Measurements from ENCODE around the gene GATA2.

The GATA2 gene

DNA sequence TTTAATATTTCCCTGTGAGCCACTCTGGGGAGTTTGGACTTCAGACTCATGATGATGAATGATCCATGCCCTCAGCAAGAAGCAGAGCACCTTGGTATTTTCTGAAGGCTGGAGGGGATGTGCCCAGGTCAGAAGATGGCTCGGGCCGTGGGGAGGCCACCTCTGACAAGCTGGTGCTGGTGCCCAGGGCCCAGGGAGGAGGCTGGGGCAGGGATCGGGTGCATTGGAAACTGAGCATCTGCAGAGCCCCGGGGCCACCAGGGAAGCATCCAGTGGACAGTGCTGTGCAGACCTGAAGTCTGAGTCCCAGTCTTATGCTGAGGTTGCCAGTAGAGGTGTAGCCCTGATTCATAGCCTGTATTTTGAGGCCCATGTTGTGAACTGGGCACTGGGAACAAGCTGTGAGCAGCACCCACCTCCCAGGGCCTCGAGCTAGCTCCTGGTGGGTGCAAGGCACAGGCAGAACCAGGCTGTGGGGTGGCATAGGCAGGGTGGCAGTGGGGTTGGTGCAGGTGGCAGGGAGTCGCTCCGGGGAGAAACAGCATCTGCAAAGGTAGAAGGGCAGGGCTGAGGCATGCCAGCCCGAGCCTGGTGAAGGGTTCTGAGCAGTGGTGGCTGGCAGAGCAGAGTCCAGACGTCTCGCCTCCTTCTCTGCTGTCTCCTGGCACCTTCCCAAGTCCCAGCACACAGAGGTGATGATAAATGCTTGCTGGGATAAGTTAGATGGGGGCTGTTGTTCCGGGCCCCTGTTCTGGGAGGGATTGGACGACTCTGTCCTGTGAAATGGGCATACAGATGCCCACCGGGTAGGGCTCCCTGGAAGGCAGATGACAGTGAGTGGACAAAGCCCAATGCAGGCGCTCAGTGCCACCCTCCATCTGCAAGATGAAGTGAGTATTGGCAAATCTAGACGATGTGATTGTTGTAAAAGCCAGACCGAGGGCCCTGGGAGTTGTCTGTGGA lies 36.9 kb downstream of the GATA2 start:
- DNase-seq = no peak

DNA sequence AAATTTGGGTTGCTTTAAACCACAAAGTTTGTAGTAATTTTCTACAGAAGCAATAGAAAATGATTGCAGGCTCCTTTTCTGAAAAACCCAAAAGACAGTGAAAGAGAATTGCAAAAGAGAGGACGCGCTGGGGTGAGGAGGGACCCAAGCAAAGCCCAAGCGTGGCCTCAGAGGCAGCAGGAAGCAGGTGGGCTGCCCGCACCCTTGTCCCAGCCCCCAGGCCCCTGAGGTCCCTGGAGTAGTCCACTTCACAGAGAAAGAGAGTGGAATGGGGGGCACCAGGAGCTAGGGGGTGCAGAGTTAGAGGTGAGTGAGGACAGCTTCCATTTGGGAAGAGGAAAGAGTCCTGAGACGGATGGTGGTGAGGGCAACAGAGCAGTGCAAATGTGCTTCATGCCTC lies 37.9 kb downstream of the GATA2 start:
- DNase-seq = no peak

DNA sequence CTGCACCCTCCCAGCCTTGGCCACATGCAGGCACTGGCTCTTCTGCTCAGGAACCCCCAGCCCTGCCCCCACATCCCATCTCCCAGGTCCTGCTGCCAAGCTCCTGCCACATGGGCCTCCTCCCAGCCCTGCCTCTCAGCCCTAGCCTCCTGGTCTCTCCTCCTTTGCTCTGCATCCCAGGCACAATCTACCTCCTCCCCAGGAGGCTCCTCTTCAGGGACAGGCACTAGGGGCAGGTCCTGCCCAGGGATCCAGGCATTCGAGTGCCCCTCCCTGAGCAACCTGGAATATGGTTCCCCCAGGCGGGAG lies 38.7 kb downstream of the GATA2 start:
- DNase-seq = no peak

DNA sequence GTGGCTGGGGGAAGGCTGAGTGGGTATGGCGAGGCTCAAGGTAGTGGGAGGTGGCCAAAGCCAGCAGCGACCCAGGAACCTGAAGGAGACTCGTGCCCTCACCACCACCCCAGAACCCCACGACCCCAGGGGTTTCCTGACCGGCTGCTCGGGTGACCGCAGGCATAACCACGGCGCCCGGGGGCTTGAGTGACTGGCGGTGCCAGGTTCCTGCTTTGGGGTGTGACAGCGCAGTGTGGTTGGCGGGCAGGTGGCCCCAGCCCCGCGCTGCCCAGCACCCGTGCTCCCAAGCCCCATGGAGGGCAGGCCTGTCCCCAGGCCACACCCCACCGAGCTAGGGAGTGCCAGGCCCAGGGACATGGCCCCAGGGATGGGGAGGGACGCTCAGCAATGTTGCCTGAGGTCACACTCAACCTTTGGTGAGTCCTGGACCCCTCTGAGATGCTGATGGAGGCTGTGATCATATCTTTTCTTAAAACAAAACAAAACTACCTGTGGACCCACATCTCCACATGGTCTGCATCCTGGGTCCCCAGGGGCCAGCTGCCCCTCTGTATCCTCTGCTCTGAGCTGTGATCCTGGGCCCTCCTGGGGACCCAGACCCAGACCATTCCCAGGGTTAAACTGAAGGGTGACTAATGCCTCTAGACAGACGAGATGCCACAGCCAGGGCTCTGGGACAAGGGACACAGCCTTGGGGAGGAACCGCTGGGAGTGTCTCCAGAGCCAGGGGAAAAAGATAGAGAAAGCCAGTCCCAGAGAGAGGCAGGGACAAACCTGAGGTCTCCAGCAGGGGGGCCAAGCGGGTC lies 39.3 kb downstream of the GATA2 start:
- no peak for DNase-seq

DNA sequence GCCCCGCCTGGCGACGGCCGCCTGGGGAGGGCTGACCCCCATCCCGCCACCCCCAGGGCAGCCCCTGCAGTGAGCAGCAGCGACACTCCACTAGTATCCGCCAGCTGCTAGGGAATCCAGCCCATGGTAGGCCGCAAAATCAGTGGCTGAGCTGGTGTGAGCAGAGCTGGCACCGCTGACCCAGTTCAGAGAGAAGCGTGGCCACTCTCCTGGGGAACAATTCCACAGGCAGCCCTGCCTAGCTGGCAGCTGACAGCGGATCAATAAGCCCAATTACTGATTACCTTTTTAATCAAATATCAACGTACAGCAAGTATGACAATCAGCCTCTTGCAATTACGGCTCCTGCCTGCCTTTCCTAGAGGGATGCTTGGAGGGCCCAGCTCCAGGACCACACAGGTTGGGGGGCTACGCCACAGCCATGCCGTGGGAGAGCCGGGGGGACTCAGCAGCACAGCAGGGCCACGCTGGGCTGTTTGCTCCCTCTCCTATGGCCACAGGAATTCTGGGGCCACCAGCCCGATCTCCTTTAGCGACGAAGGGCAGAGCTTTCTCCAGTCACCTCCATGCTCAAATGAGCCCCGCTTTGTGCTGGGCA lies 40.2 kb downstream of the GATA2 start:
- DNase-seq = no peak

DNA sequence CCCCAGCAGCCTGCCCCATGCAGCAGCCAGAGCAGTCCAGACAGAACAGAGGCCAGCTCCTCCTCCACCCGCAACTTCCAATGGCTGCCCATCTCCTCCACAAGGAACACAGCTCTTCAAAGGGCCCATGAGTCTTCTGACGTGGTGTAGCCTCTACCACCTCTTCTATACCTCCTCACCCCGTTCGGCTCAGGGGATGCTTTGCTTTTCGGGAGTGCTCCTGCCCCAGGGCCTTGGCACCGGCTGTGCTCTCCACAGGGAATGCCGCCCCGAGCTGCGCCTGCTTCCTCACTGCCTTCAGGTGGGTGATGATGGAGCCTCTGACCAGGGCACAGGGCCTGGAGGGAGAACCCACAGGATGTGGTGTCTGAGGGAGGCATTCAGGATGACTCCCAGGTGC lies 40.9 kb downstream of the GATA2 start:
- no peak for DNase-seq

DNA sequence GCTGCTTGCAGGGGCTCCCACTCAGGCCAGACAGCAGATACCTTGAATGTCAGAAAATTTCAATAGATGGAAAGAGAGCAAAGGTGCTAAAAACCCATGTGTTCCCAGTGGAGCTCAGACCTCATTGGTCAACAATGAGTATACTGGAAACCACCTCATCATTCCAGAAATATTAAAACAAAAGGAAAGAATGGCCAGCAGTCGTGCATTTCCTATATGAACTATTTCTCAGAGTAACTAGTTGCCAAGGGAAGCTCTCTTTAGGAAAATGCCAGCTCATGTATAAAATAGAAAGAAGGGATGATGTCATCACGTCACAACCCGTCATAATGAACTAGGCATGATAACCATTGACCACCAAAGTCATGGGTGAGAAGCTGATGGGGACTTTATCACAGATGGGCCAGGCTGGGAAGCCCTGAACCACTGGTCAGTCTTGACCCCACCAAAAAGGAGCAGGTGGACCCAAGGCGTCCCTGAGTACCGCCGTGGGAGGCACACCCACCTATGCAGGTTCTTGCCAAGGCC lies 43.8 kb downstream of the GATA2 start:
- no peak for DNase-seq

DNA sequence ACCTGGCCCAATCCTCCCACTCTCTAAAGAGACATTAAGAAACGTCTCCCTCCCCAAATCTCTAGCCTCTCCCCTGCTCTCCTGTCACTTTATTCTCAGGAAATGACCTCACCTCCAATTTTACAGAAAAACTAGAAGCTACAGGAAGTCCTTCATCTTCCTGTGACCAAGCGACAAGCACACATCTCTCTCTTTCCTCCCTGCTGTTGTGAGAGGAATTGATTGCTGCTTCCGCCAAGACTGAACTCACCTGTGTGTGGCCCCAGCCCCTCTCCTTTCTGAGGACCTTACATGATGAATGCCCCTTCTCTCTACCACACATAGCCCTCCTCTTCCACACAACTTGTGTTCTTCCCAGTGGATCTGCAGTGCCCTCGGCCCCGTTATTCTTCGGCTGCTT lies 44.5 kb downstream of the GATA2 start:
- DNase-seq = no peak

DNA sequence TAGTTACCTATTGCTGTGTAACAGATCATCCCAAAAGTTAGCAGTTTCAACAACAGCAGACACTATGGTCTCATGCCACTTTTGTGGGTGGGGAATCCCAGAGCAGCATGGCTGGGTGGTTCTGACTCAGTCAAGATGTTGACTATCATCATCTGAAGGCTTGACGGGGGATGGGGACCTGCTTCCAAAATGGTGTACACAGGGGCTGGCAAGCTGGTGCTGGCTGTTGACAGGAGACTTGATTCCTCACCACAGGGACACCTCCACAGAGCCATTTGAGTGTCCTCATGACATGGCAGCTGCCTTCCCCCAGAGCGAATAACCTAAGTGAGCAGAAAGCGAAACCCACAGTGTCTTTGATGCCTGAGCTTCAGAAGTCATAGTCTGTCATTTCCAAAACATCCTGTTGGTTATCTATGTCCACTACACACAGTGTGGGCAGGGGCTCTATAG lies 45.4 kb downstream of the GATA2 start:
- no peak for DNase-seq

DNA sequence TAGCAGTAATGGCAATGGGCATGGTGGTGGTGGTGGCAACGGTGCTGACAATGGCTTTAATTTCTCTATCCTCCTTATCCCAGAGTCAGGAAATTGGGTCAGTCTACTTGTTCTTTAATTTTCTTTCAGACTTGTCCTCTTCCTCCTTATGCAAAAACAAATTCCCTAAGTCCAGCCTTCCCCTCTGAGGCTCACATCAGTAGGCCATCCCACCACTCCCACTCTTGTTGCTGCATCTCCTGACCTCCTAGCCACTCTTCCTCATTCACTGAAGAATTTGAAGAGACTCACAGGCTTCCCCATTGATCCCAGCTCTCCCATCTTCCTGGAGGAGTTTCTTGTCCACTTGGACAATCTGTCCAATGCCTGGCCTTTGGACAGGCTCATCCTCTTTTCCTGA lies 46.2 kb downstream of the GATA2 start:
- DNase-seq = no peak

DNA sequence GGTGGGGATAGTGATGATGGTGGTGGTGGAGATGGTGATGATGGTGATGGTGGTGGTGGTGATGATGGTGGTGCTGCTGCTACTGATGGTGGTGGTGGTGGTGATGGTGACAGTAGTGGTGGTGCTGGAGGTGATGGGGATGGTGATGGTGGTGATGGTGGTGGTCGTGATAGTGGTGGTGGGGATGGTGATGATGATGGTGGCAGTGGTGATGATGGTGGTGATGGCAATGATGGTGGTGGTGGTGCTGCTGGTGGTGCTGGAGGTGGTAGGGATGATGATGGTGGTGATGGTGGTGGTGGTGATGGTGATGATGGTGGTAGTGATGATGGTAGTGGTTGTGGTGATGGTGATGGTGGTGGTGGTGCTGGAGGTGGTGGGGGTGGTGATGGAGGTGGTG lies 47.6 kb downstream of the GATA2 start:
- no peak for DNase-seq

DNA sequence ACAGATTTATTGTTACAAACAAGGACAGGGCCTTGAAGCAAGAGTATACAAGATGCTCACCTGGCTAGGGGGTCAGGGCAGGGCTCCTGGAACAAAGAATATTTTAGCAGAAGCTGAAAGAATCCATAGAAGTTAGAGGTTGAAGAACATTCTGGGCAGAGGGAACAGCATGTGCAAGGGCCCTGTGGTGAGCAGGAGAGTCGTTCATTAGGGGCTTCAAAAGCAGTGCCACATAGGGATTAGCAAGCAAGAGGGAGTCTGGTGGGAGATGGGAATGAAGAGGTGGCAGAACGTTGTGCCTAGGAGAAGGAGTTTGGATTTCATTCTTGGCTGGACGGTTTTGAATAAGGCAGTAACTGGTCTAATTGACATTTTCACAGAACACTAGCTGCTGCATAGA lies 49.2 kb downstream of the GATA2 start:
- DNase-seq = no peak

DNA sequence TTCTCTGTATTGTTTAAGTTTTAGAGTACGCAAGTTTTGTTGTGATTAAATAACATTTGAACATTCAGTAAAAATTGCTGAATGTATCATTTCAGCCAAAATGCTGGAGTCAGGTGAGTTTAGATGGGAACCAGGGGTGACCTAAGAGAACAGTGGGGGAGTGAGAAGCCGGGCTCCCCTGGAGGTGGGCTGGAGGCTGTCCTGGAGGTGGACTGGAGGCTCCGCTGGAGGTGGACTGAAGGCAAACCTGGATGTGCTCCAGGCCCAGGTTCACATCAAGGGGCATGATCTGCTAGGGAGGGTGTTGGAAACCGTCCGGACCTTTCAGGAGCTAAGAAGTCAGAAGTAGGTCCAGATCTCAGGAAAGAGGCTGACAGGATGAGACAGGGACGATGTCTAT lies 50.1 kb downstream of the GATA2 start:
- DNase-seq = no peak

DNA sequence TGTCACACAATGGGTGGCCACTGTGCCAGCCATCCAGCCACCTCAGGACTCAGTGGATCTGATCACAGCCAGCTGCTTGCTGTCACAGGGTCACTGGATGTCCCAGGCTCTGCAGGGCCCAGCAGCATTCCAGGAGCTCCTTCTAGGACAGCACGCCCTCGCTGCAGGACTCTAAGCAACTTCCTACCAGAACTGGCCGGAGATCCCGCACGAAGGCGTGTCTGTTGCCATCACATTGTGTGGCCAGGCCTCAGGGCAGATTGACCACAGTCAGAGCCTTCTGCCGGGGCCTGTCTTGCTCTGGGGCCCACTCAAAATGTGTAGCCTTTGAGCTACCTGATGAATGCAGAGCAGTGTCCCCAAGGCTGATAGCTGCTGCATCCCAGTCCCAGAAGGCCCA lies 50.9 kb downstream of the GATA2 start:
- DNase-seq = no peak

DNA sequence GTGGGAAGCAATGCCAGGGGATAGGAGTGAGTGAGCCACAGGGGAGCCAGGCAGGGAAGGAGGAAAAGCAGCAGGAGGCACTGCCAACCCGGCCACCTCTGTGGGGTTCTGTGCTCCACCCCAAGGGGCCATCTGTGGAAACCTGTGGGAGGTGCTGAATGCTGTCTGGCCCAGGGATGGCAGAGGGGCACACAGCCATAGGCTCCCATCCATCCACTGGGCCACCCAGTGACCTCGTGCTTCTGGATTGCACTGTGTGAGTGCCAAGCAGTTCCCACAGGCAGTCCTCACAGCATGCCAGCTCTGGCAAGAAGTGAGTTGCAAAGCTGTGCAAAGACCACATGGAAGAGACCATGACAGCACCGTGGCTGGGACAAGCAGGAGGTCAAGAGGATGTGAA lies 53.8 kb downstream of the GATA2 start:
- DNase-seq = no peak

DNA sequence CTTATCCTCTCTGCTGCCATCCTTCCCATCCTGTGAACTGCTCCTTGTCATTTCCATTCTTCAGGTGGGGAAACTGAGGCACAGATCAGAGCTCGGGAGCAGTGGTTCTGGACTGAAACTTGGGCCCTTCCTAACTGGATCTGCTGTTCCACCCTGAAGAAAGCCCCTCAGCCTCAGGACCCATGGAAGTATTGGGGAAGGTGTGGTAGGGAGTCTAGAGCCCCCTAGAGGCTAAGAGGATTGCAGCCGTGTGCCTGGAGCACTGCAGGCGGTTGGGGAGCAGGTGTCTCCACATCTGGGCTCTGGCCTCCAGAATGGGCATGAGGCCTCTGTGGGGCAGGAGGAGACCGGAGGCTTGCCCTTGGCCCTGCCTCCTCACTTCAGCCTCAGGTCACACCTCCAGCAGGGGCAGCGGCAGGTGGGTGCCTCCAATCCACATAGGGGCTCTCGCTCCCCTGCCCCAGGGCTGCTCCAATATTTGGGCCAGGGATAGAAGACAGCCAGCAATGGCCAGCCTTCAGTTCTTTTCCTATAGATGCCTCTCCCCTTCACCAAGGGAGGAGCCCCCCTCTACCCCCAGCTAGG lies 54.4 kb downstream of the GATA2 start:
- DNase-seq = no peak

DNA sequence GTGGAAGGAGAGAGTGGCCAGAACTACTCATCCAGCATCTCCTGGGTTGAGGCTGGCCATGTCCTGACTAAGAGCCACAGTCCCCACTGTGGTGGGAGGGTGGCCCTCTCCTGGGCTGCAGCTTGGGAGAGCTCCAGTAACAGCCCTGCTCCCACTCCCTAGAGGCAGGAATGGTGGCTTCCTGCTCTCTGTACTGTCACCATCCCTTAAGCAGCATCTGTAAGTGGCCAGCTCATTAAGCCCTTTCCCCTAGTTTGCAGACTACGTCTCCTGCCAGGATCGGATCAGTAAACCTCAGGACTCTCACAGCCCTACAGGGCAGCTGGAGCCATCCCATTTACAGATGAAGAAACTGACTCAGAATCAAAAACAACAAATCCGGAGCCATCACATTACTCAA lies 56.8 kb downstream of the GATA2 start:
- no peak for DNase-seq

DNA sequence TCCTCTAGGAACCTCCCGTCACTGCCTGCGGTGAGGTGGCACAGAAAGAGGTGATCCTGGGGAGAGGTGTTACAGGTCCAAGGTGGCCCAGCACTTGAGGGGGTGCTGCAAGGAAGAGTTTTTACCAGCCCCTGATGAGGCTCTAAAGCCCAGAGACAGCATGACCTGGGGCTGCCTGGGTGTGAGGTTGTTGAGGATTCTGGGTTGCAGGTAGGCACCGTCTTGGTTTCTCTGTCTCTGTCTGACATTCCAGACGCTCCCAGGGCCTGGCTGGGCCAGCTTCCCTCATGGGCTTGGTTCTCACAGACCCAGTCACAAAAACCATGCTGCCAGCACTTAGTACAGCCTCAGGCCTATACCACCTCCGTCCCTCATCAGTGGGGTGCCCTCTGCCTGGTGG lies 57.4 kb downstream of the GATA2 start:
- DNase-seq = no peak

DNA sequence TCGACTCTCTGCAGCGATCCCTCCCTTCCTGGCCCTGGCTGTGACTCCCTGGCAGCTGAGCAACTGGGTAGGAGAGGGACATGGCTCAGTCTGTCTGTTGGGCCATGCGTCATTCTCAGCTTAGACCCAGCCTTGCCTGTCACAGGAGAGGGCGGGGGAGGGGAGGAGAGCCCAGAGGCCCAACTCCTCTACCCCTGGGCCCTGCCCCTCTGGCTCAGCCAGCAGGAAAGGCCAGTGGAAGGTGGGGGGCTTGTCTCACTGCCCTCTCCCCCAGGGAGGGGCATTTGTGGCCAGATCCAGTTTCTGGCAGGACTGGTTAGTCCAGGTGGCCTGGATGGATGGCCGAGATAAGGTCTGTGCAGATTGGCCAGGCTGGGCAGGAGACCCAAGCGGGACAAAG lies 57.9 kb downstream of the GATA2 start:
- DNase-seq = no peak

DNA sequence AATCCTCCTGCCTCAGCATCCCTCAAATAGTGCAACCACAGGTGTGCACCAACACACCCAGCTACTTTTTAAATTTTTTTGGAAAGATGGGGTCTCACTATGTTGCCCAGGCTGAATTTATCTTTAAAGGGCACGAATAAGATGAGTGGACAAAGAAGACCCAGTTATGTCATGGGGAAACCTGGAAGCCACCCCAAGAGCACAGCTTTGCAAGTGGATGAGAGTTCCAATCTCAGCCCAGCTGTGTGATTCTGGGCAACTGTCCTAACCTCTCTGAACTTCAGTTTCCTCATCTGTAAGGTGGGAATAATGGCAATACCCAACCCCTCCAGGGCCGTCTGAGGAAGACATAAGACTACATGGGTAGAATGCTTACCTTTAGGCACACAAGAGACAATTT lies 58.5 kb downstream of the GATA2 start:
- DNase-seq = no peak

DNA sequence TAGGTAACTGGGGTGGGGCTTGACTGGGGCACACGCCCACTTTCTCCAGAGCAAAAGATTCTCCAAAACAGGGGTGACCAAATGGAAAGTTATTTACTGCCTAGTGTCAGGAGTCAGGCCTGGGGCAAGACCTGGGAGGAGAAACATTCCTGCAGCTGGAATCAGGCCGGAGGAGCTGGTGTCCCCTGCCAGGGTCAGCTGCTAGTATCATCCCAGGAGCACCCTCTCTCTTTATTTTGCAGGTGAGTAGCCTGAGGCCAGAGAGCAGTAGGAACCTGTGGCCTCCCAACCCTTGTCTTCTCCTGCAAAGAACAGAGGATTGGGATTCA lies 59.2 kb downstream of the GATA2 start:
- no peak for DNase-seq

DNA sequence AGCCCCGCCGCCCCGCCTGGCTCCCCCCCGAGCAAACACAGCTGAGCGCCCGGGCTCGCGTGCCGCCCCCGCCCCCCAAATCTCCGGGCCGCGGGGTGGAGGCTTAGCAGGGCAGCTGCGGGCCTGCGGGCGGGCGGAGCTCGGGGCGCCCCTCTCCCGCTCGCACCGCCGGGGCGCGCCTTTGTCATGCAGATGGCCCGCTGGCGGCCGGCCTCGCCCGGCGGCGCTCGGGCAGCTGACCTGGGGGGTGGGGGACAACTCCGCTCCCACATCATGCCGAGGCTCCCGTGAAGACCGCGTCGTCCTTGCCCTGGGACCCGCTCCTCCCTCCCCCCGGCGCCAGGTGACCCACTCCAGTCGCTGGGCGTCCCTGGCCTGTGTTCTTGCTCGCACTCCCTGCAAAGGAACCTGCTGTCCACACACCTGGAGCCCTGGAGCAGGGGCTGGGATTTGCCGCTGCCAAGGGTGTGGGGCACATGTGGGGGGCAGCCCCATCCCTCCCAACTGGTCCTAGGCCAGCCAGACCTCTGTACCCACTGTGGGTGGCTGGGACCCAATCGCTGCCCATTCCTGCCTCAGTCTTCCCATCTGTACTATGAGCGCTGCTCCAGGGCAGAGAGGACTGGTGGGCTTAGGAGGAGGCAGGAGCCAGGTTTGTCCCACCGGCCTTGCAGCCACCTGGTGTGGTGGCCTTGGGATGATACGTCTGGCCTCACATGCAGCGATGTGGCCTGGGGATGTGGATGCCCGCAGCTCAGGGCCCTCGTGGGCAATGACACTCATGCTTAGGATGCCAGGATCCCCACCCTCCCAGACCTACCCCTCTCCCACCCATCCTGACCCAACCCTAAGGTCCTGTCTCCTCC lies 59.8 kb downstream of the GATA2 start:
- DNase-seq = no peak
